Activated B cell treated with CpG ODN at 0.5 μM for 24 hours (primary cell): ENCODE data around the gene HMGN1. TPM values are rescaled to one million over a fixed set of nuclear protein-coding genes. Genes with fewer than 3 reads are reported as not detected.

ENCODE experiments used
- ATAC-seq: fragments of 200-7000 bp; cut with Tn5 transposase; one replicate; pipeline ENCODE4 v1.10.0; 2021; ENCODE audit warnings: low read depth, mild to moderate bottlenecking, moderate library complexity
- CTCF ChIA-PET: fragments of 350-600 bp; sonication (Branson Sonifier 250); formaldehyde crosslinking; loops from one replicate; lab custom pipeline; 2021; ENCODE audit warnings: antibody characterized with exemption; lab: Charles Lee
- POLR2A ChIA-PET: fragments of 350-600 bp; sonication (Branson Sonifier 250); formaldehyde crosslinking; loops from one replicate; lab custom pipeline; 2021; ENCODE audit warnings: antibody characterized with exemption; lab: Charles Lee
- DNase-seq: peaks from one replicate; pipeline ENCODE4 v3.0.0; 2022
- H3K27ac Mint-ChIP-seq: one replicate; pipeline ENCODE4 v1.8.0; 2020; ENCODE audit warnings: mixed read lengths
- H3K27me3 Mint-ChIP-seq: one replicate; pipeline ENCODE4 v1.8.0; 2021; ENCODE audit warnings: mixed read lengths
- H3K36me3 Mint-ChIP-seq: one replicate; pipeline ENCODE4 v1.8.0; 2021; ENCODE audit warnings: low read depth, mixed read lengths
- H3K4me1 Mint-ChIP-seq: one replicate; pipeline ENCODE4 v1.8.0; 2021; ENCODE audit warnings: mixed read lengths
- H3K4me3 Mint-ChIP-seq: one replicate; pipeline ENCODE4 v1.8.0; 2020; ENCODE audit warnings: mild to moderate bottlenecking, mixed read lengths
- H3K9me3 Mint-ChIP-seq: one replicate; pipeline ENCODE4 v1.8.0; 2020; ENCODE audit warnings: mixed read lengths
- intact Hi-C: fragments of 100-400 bp; cut with micrococcal nuclease; formaldehyde crosslinking; loops from one replicate; pipeline ENCODE4 v1.15.1; 2024
- total RNA-seq: library from RNA; stranded (reverse); gene quantifications from 2 replicates; pipeline ENCODE4 v1.2.3, GENCODE V29; 2022
- TF ChIP-seq, protein P1 (sequence below): fragments of 200-600 bp; IDR thresholded peaks from one replicate; pipeline ENCODE4 v1.8.0; 2022; ENCODE audit warnings: antibody characterized with exemption, mild to moderate bottlenecking

The HMGN1 gene
- total RNA-seq, 1 donor from 2014 or later, result 344 TPM

DNA sequence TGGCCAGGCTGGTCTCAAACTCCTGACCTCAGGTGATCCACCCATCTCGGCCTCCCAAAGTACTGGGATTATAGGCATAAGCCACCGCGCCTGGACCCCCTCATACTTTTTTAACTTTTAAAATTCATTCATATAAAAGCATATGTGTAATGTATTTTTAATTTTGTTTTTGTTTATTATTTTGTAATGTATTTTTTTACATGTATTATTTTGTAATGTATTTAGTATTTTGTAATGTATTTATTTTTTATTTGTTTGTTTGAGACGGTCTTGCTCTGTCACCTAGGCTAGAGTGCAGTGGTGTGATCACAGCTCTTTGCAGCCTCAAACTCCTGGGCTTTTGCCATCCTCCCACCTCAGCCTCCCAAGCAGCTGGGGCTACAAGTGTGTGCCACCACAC lies 23.4 kb downstream of the HMGN1 start:
- TF ChIP-seq, protein P1, sequence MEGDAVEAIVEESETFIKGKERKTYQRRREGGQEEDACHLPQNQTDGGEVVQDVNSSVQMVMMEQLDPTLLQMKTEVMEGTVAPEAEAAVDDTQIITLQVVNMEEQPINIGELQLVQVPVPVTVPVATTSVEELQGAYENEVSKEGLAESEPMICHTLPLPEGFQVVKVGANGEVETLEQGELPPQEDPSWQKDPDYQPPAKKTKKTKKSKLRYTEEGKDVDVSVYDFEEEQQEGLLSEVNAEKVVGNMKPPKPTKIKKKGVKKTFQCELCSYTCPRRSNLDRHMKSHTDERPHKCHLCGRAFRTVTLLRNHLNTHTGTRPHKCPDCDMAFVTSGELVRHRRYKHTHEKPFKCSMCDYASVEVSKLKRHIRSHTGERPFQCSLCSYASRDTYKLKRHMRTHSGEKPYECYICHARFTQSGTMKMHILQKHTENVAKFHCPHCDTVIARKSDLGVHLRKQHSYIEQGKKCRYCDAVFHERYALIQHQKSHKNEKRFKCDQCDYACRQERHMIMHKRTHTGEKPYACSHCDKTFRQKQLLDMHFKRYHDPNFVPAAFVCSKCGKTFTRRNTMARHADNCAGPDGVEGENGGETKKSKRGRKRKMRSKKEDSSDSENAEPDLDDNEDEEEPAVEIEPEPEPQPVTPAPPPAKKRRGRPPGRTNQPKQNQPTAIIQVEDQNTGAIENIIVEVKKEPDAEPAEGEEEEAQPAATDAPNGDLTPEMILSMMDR, result no peak
- Mint-ChIP-seq H3K4me1 (peaks cover 6% of the 10 kb centered on the region), H3K4me3 (no peak overlapping the region), H3K27ac (no peak overlapping the region), H3K36me3 (no peaks in the 10 kb centered on the region), H3K27me3 (no peaks in the 10 kb centered on the region), H3K9me3 (no peaks in the 10 kb centered on the region)
- ChIA-PET POLR2A (interaction anchor here (1.3 kb wide), 1 partner anchor 24 kb away, joined by 3 read pairs; the partner anchor contains the start of gene HMGN1), CTCF (no interaction called here)
- ATAC-seq (no peak), DNase-seq (no peak)
- intact Hi-C loops, result no loop called here

DNA sequence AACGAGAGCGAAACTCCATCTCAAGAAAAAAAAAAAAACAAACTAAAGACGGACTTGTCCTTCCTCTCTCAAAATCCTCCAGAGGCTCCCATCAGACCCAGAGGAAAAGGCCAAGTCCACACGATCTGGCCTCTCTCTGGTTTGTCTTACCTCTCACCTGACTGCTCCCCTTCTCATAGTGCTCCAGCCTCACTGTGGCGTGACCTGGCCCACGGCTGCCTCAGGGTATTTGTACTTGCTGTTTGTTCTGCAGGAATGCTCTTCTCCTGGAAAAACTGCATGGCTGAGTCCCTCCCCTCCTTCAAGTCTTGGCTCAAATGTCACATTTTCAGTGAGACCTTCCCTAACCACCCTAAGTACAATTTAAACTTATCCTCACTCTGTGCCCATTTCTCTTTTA lies 27.5 kb downstream of the HMGN1 start:
- Mint-ChIP-seq H3K4me3 (no peak overlapping the region), H3K9me3 (no peaks in the 10 kb centered on the region), H3K27me3 (no peaks in the 10 kb centered on the region), H3K4me1 (peaks cover 10% of the 10 kb centered on the region), H3K36me3 (no peaks in the 10 kb centered on the region), H3K27ac (no peak overlapping the region)
- CTCF ChIA-PET, result no interaction called here
- intact Hi-C loops, result no loop called here
- DNase-seq (no peak), ATAC-seq (no peak)
- POLR2A ChIA-PET, result interaction anchor here (1.1 kb wide), 1 partner anchor 27 kb away, joined by 3 read pairs; the partner anchor contains the start of gene HMGN1
- TF ChIP-seq, protein P1, result no peak

DNA sequence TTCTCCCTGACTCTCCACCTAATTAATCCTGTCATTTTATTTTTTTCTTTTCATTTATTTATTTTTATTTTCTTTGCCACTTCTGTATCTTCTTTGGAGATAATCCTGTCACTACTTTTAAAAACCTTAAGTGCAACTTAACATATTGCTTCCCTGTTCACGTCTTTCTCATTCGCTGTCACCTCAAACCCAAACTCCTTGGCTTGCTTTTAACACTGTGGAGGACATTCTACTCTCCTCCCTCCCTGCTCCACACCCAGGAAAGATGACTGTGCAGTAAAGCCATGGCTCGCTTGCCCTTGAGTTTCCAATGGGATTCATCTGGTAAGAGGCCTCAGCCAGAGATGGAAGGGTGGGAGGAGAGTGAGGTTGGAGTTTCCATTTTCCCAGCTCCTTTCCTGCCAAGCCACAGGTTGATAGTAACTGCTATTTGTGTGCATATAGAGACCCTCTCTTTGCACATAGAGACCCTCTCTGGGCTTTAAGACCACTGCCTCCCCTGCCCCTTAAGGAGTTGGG lies 29.0 kb downstream of the HMGN1 start:
- Mint-ChIP-seq H3K27me3 (no peaks in the 10 kb centered on the region), H3K4me3 (no peak overlapping the region), H3K9me3 (no peaks in the 10 kb centered on the region), H3K27ac (no peak overlapping the region), H3K36me3 (no peaks in the 10 kb centered on the region), H3K4me1 (peaks cover 19% of the 10 kb centered on the region)
- intact Hi-C loops, result no loop called here
- TF ChIP-seq, protein P1, result no peak
- POLR2A ChIA-PET, result no interaction called here
- CTCF ChIA-PET, result no interaction called here
- no peak for DNase-seq
- ATAC-seq, result no peak

DNA sequence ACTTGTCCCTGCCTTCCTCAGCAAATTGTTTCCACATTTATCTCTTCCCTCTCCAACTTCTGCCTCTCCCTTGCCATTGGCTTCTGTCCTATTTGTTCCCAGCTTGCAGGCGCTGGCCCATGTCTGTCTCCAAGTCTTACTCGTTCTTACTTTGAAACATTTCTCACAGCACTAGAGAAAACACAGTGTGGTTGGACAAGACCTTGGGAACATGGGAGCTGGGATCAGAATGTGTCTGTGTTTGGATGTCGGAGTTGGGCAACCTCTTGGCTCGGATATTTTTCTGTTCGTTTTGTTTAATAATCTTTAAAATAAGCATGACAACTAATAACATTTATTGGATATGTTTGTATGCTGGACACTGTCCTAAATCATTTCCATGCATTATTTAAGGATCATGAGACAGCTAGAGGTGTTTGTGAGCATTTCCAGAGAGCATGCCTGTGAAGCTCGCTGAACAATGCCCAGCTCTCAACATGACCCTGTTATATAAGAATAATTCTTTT lies 29.6 kb downstream of the HMGN1 start:
- CTCF ChIA-PET, result no interaction called here

More for the DNA sequence above, 29.6 kb downstream of the HMGN1 start:
- no peak for ATAC-seq
- Mint-ChIP-seq H3K36me3 (no peaks in the 10 kb centered on the region), H3K27me3 (no peaks in the 10 kb centered on the region), H3K4me1 (peaks cover 22% of the 10 kb centered on the region), H3K27ac (no peak overlapping the region), H3K9me3 (no peaks in the 10 kb centered on the region), H3K4me3 (no peak overlapping the region)
- TF ChIP-seq, protein P1, result no peak
- intact Hi-C loops, result no loop called here
- DNase-seq, result no peak
- POLR2A ChIA-PET, result no interaction called here
